Islet of Langerhans (tissue), 1 donor: ENCODE data around the gene SLC5A10.

Experiments used
- FAIRE-seq: peaks from one replicate; lab custom pipeline; 2011; peaks lifted over from hg19 to GRCh38; lab: Jason Lieb, UNC

Gene SLC5A10

DNA sequence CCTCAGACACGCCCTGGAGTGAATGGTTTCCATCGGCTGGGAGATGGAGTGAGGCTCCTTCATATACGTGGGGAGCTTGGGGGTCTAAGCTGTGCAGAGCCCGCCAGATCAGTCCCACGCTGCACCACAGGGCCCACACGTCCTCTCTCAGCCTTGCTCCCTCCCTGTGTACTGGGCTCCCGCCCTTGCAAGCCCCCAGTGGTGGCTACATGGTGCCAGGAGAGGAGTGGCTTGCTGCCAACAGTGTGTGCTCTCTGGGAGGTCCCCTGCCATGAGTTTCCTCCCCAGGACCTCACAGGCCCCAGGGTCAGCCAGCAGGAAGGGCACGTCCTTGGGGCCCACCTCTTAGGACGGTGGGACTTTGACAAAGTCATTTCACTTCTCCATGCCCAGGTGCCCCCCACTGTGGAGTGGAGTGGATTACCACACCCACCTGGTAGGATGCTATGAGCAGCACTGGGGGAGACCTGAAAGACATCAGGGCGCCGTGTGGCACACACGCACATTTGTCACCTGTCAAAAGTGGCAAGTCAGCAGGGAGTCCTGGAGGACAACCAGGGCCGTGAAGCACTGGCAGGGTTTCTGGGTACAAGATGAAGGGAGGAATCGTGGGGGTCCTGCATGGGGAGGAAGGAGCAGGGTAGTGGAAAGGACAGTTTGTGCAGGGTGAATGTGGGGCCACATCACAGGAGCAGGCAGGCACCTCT, 13.7 kb downstream of the SLC5A10 start:
- FAIRE-seq, result no peak

DNA sequence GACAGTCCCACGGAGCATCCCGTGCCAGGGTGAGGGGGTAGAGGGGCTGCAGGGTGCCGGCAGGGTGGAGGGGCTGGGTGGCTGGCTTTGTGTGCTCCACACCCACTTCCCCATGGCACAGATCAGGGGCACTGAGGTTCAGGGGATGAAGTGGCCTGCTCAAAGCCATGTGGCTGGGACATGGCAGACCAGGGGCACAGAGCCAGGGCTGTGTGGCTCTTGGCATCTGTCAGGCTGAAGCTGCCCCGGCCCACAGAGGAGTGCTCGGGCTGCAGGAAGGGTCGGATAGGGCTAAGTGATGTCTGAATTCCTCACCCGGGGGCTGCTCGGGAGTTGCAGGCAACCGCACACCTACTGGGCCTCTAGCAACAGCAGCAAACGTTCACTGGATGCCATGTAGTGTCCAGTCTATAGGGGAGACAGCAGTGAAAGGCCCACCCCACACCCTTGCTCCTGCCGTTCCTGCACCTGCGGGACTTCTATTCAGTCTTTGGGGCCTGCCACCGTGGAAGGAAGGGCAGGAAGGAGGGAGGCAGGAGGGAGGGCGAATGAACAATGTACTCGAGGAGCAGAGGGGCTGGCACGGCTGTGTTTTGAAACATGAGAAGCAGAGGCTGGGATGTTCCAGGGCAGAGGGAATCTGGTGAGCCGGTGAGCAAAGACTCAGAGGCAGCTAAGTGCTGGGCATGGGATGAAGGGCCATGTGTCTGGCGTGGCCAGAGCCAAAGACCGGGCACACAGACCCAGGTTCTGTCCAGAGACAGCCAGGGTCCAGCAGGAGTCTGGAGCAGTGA, 15.1 kb downstream of the SLC5A10 start:
- no peak for FAIRE-seq

DNA sequence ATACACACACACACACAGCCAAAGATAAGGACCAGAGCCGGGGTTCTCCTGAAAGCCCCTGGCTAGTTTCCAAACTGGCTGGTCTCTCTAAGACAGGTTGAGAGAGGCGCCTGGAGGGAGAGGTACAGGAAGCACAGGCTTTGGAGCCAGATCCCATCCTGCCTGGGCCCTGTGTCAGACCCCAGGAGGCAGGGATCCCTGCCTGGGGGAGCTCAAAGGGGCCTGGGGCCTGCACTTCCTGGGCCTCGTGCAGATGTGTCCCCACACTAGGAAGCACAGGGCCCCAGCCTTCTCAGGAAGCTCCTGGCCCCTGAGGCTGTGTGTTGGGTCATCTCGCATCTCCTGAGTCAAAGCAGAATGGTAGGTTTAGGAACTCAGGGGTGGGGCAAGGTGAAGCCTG, 16.0 kb downstream of the SLC5A10 start:
- FAIRE-seq, result no peak

GRCh38 chr17:18968345-18968744, 16.4 kb downstream of the SLC5A10 start:
- no peak for FAIRE-seq

DNA sequence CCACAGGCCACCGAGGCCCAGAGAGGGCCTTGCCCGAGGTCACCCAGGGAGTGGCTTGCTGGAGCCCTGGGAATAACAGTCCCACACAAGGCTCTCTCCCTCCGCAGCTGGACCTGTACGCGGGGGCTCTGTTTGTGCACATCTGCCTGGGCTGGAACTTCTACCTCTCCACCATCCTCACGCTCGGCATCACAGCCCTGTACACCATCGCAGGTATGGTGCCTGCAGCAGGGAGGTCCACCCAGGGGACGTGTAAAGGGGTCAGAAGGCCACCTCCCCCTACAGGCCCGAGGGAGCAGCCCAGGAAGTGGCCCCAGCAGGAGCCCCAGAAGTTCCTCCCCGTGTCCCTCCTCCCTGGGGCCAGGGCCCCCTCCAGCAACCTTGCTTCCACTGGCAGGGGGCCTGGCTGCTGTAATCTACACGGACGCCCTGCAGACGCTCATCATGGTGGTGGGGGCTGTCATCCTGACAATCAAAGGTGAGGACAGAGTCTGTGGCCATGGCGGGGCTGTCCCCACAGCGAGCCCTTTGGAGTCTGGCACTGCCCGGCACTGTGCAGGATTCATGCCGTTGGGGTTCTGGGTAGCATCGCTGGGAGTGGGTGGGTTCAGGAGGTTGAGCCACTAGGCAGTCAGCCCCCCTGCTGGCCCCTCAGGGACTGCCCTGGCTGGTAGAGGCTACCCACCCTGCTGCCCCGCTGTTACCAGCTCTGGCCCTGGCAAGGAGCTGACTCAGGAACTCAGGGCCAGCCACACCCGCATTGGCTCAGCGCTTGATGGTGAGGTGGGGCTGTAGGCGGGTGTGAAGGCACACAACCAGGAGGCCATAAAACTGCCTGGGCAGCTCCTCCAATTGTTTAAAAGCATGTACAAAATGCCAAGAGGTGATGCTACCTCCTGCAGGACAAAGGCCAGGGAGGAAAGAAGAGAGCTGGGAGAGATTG, 17.3 kb downstream of the SLC5A10 start:
- FAIRE-seq, result no peak

DNA sequence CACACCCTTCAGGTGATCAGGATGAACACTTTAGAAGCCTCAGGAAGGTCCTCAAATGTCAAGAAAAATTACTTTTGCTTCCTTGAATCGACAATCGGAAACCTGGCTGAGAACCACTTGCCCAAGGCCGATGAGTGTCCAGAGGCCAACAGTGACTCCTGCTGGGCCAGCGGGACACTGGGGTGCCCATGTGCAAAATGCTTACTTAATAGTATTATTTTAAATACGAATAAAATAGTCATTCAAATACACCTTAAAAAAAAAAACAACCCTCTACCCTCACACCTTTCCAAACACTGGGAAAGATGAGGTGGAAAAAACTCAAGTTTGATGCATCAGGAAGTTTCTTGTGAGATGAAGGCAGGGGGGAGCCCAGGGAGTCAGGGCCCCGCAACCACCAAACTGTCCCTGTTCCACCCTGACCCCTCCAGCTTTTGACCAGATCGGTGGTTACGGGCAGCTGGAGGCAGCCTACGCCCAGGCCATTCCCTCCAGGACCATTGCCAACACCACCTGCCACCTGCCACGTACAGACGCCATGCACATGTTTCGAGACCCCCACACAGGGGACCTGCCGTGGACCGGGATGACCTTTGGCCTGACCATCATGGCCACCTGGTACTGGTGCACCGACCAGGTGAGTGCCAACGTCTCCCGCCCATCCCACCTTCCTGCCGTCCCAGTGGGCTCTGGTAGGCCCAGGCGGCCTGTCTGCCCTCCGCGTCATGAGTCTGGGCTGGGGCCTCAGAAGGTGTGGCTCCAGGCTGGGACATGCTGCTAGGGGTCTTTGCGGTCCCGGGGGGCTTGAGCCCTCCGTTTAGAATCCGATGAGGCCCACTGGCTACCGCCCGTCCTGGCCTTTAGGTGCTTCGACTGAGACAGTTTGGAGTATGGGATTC, 18.9 kb downstream of the SLC5A10 start:
- no peak for FAIRE-seq

DNA sequence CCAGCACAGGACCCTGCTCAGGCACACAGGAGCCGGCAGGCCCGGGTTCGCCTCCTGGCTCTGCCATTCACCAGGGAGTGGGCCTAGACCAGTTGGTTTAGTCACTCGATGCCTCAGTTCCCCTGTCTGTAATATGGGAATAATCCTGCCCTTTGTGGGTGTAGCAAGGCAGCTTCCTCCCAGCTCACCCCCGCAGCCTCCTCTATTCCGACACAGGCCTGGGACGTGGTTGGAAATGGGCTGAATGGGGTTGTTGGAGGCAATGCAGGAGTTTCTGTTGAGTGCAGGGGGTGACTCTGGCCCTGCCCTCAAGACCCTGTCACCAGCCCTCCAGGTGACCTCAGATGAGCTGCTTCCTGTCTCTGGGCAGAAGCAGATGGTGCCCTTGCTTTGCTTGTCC, 19.8 kb downstream of the SLC5A10 start:
- no peak for FAIRE-seq

- FAIRE-seq, result no peak
Measured at GRCh38 chr17:18974407-18975149, 22.6 kb downstream of the SLC5A10 start.

DNA sequence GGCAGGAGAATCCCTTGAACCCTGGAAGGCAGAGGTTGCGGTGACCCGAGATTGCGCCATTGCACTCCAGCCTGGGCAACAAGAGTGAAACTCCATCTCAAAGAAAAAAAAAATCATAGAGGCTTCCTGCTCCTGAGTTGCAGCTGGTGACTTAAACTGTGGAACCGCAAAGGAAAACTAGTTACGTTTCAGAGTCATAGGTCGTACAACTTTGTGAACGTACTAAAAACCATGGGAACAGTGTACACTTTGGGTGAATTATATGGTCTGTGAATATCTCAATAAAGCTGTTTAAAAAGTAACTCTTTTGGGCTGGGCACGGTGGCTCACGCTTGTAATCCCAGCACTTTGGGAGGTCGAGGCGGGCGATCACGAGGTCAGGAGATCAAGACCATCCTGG, 23.6 kb downstream of the SLC5A10 start:
- no peak for FAIRE-seq

- FAIRE-seq, result no peak
Measured at GRCh38 chr17:18976201-18976600, 24.2 kb downstream of the SLC5A10 start.

DNA sequence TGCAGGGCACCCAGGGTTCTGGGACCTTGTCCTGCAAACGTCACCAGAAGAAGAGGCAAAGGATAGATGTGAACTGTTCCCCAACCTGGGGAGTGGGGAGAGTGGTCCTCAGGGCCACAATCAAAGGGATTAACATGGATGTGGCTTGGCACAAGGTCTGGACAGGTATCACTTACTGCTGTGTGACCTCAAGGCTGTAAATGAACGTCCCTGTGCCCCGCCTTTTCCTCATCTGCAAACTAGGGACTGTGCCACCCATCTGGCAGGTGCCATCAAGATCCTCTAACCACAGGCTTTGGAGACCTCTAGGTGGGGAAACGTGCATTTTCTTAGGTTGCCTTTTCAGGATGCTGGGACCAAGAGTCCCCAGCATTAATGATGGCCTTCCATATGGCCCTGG, 25.1 kb downstream of the SLC5A10 start:
- no peak for FAIRE-seq

- no peak for FAIRE-seq
Measured at GRCh38 chr17:18977646-18978045, 25.7 kb downstream of the SLC5A10 start.

DNA sequence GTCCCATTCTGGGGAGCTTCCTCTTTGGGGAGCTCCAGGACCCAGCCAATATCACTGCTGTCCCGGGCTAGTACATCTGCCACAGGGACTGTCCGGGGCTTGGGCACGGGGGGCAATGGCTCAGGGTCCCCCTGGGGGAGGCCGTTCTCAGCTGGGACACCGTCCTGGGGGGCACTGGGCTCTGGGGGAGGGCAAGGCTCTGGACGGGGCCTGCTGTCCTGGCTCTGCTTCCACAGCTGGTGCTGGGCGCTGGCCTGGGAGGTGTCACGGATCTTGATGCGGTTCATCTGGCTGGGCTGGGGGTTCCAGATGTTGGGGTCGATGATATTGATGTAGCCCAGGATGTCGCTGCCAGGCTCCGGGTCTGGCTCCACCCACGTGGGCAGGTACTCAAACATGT, 26.1 kb downstream of the SLC5A10 start:
- no peak for FAIRE-seq

DNA sequence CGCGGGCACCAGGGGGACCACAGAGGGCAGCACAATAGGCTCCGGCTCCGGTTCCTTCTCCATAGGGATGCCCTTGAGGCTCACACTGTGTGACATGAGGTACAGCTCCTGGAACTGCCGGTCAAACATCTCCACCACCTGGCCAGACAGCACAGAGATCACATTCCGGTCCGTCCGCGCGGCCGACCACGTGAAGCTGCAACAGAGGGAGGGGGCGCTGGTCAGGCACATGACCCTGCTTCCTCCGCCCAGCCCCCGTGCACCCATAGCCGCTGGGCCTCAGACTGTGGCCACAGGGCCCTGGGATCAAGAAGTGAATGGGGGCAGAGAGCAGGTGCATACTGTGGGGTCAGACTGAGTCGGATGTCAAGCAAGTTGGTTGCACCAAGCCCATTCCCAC, 26.7 kb downstream of the SLC5A10 start:
- no peak for FAIRE-seq

GRCh38 chr17:18980682-18981334, 28.8 kb downstream of the SLC5A10 start:
- FAIRE-seq, result no peak

GRCh38 chr17:18981335-18981641, 29.3 kb downstream of the SLC5A10 start:
- FAIRE-seq, result no peak

- FAIRE-seq, result no peak
Measured at GRCh38 chr17:18981642-18982424, 29.9 kb downstream of the SLC5A10 start.

DNA sequence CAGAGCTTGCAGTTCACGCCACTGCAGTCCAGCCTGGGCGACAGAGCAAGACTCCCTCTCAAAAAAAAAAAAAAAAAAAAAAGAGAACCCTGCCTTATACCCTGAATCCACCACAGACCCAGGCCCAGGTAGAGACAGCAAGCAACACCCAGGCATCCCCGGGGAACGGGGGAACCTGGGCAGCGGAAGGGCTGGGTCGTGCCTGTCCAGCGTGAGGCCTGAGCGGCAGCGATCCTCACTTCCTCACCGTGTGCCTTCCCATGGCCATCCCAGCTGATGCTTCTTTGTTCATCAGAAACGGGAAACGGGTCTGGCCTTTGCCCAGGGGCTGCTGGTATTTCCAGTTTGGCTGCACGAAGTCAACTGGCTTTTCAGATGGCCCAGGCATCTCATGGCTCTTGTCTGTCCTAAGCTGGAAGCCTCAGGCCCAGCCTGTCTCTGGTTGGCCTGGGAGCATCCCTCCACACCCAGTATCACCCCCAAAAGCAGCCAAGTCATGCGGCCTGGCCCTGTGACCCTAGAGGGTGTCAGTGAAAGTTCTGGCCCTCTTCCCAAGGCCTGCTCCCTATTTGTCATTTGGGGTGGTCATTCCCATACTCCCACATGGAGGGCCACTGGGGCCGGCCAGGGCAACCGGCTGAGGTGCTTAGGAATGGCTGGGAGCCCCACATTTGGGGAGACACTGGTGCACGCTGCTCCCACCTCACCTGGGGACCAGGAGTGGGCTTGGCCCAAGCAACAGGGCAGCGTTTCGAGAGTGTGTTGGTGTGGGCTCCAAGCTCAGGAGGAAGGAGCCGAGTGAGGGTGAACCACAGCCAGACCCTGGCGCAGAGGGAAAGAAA, 32.5 kb downstream of the SLC5A10 start:
- no peak for FAIRE-seq

DNA sequence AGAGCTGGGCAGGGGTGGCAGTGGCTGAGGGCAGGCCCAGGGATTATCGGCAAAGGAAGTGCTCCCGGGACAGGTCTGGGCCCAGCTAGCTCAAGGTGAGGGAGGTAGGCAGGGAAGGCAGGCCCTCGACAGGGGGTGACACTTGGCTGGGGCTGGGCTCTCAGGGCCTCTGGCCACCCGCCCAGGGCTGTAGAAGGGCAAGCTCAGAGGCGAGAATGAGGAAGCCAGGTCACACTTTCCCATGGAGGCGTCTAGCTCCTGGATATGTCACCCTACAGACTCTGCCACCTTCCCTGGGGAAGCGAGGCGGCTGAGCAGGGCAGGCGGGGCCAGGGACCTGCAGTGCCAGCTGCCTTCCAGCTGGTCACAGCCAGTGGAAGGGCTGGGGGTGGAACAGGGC, 33.5 kb downstream of the SLC5A10 start:
- FAIRE-seq, result no peak
